HepG2 (cell line): ENCODE data around the gene AHCY. TPM values are rescaled to one million over a fixed set of nuclear protein-coding genes. Genes with fewer than 3 reads are reported as not detected.
A peak's percentile ranks its signal among the peaks of the same experiment; 100 is the strongest.

ENCODE experiments used
- ETV6 ChIP-seq: sonication (generic); formaldehyde crosslinking; conservative IDR thresholded peaks from 2 replicates; pipeline ENCODE4 v1.4.0; 2020; ENCODE audit warnings: missing genetic modification reagents
- HMG20B ChIP-seq: conservative IDR thresholded peaks from 2 replicates; pipeline ENCODE4 v1.6.1; 2016; ENCODE audit warnings: missing genetic modification reagents, missing compliant biosample characterization
- MAF1 ChIP-seq: sonication (generic); formaldehyde crosslinking; IDR thresholded peaks from 2 replicates; pipeline ENCODE4 v1.5.0; 2020; ENCODE audit warnings: missing genetic modification reagents, borderline replicate concordance
- PCBP2 ChIP-seq: fragments of 200-400 bp; formaldehyde crosslinking; optimal IDR thresholded peaks from 2 replicates; pipeline ENCODE3; 2018; ENCODE audit warnings: low read length, low read depth; ENCODE audit not compliant: poor library complexity, severe bottlenecking
- PRPF4 ChIP-seq: fragments of 200-400 bp; formaldehyde crosslinking; IDR thresholded peaks from 2 replicates; pipeline ENCODE4 v1.6.1; 2016; ENCODE audit warnings: low read length, low read depth; ENCODE audit not compliant: poor library complexity, severe bottlenecking
- TP53 ChIP-seq: sonication (generic); formaldehyde crosslinking; conservative IDR thresholded peaks from 2 replicates; pipeline ENCODE4 v1.4.0; 2020; ENCODE audit warnings: missing genetic modification reagents
- ZIK1 ChIP-seq: sonication (generic); formaldehyde crosslinking; IDR thresholded peaks from 2 replicates; pipeline ENCODE4 v1.5.0; 2020; ENCODE audit warnings: mild to moderate bottlenecking, low read depth, missing genetic modification reagents, borderline replicate concordance
- ZNF34 ChIP-seq: sonication (generic); formaldehyde crosslinking; IDR thresholded peaks from 2 replicates; pipeline ENCODE4 v1.4.0; 2020; ENCODE audit warnings: mild to moderate bottlenecking, missing genetic modification reagents, borderline replicate concordance
- ZNF605 ChIP-seq: sonication (generic); formaldehyde crosslinking; IDR thresholded peaks from 2 replicates; pipeline ENCODE4 v1.8.0; 2022; ENCODE audit warnings: mild to moderate bottlenecking, missing genetic modification reagents
- ZNF652 ChIP-seq: IDR thresholded peaks from 2 replicates; pipeline ENCODE4 v1.6.1; 2016; ENCODE audit warnings: low read depth, borderline replicate concordance
- ZNF703 ChIP-seq: sonication (generic); formaldehyde crosslinking; IDR thresholded peaks from 2 replicates; pipeline ENCODE4 v1.5.1; 2020; ENCODE audit warnings: missing genetic modification reagents, mild to moderate bottlenecking, moderate library complexity, borderline replicate concordance
- ZSCAN31 ChIP-seq: sonication (generic); formaldehyde crosslinking; IDR thresholded peaks from 2 replicates; pipeline ENCODE4 v1.5.0; 2020; ENCODE audit warnings: low read depth, mild to moderate bottlenecking, missing genetic modification reagents
- polyA plus RNA-seq, 8 experiments: library from polyadenylated mRNA; depleted of rRNA in 3 of 8; stranded (reverse) in 7 of 8; unstranded in 1 of 8; fragments of >200 nt; fragmentation: Illumina TruSeq in 4 of 8; extraction: Trizol in 4 of 8; gene quantifications; 2 replicates each; pipeline versions ENCODE4 v1.2.1 to v1.2.3, GENCODE V29; 2011 to 2016; ENCODE audit warnings: low read depth in 4 of 8, missing spikeins in 1 of 8, mixed read lengths in 1 of 8; ENCODE audit not compliant: insufficient read depth in 1 of 8
- total RNA-seq, 5 experiments: library from RNA; depleted of rRNA; stranded (reverse); fragments of >200 nt; fragmentation: Illumina TruSeq; extraction: Trizol; gene quantifications; 2 replicates each; pipeline ENCODE4 v1.2.3, GENCODE V29; 2016; ENCODE audit warnings: low read depth in 1 of 5
- TF ChIP-seq, protein P1 (sequence below): sonication (generic); formaldehyde crosslinking; IDR thresholded peaks from 2 replicates; pipeline ENCODE4 v1.5.0; 2020; ENCODE audit warnings: missing genetic modification reagents
- TF ChIP-seq, protein P2 (sequence below): sonication (generic); formaldehyde crosslinking; IDR thresholded peaks from 2 replicates; pipeline ENCODE4 v1.8.0; 2022; ENCODE audit warnings: mild to moderate bottlenecking, missing genetic modification reagents, moderate library complexity
- TF ChIP-seq, protein P3 (sequence below): conservative IDR thresholded peaks from 2 replicates; pipeline ENCODE4 v1.6.1; 2018; ENCODE audit warnings: missing genetic modification reagents
- TF ChIP-seq, protein P4 (sequence below): sonication (generic); formaldehyde crosslinking; IDR thresholded peaks from 2 replicates; pipeline ENCODE4 v1.4.0; 2020; ENCODE audit warnings: missing genetic modification reagents; ENCODE audit errors: not compliant biosample characterization
- TF ChIP-seq, protein P5 (sequence below): sonication (generic); formaldehyde crosslinking; IDR thresholded peaks from 2 replicates; pipeline ENCODE4 v1.8.1; 2023; ENCODE audit warnings: missing genetic modification reagents, inconsistent platforms, borderline replicate concordance
- TF ChIP-seq, protein P6 (sequence below): sonication (generic); formaldehyde crosslinking; IDR thresholded peaks from 2 replicates; pipeline ENCODE4 v1.4.0; 2020; ENCODE audit warnings: missing genetic modification reagents

AHCY gene
- total and polyA plus RNA-seq, 2 of the 13 experiments (the other 11 are each of a cell fraction or from before 2014, with no cell fraction given), result 407 to 419 TPM

DNA sequence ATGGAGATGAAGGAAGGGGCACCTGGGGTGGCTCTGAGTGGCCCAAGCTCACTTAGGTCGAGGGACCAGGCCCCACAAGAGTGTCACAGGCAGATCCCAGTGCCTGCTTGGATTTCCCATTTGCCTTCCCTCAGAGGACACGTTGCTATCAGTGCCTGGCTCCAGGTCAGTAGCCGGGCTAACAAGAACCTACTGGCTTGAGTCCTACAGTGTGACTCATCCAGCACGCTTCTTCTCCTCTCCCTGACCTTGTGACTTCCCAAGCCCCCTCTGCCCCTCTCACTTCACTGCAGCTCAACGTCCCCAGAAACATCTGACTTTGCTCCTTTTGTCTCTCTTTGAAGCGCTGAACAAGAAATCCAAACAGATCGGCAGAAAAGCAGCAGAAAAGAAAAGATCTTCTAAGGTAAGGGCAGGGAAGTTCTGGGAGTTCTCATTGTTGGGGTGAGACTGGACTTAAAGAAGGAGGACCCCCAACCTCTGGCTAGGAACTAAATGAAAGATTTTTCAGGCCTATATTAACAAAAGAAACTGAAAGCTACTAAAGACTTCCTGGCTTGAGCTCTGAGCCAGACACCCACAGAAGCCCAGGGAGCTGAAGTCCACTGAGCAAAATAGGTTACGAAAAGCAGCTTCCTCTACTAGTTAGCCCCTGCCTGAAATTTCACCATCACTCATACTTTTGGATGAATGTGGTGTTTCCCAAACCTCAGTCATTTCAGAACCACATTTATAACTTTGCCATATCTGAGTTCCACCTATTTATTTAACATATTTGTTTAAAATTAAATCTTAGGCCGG, 40.5 kb downstream of the AHCY start (continued):
- TF ChIP-seq, protein P1, sequence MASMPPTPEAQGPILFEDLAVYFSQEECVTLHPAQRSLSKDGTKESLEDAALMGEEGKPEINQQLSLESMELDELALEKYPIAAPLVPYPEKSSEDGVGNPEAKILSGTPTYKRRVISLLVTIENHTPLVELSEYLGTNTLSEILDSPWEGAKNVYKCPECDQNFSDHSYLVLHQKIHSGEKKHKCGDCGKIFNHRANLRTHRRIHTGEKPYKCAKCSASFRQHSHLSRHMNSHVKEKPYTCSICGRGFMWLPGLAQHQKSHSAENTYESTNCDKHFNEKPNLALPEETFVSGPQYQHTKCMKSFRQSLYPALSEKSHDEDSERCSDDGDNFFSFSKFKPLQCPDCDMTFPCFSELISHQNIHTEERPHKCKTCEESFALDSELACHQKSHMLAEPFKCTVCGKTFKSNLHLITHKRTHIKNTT (CRISPR knock-in tag), result no peak
- TF ChIP-seq, protein P2, sequence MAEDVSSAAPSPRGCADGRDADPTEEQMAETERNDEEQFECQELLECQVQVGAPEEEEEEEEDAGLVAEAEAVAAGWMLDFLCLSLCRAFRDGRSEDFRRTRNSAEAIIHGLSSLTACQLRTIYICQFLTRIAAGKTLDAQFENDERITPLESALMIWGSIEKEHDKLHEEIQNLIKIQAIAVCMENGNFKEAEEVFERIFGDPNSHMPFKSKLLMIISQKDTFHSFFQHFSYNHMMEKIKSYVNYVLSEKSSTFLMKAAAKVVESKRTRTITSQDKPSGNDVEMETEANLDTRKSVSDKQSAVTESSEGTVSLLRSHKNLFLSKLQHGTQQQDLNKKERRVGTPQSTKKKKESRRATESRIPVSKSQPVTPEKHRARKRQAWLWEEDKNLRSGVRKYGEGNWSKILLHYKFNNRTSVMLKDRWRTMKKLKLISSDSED (CRISPR knock-in tag), result no peak
- TF ChIP-seq, protein P3, sequence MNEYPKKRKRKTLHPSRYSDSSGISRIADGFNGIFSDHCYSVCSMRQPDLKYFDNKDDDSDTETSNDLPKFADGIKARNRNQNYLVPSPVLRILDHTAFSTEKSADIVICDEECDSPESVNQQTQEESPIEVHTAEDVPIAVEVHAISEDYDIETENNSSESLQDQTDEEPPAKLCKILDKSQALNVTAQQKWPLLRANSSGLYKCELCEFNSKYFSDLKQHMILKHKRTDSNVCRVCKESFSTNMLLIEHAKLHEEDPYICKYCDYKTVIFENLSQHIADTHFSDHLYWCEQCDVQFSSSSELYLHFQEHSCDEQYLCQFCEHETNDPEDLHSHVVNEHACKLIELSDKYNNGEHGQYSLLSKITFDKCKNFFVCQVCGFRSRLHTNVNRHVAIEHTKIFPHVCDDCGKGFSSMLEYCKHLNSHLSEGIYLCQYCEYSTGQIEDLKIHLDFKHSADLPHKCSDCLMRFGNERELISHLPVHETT, result no peak
- TF ChIP-seq, protein P4, sequence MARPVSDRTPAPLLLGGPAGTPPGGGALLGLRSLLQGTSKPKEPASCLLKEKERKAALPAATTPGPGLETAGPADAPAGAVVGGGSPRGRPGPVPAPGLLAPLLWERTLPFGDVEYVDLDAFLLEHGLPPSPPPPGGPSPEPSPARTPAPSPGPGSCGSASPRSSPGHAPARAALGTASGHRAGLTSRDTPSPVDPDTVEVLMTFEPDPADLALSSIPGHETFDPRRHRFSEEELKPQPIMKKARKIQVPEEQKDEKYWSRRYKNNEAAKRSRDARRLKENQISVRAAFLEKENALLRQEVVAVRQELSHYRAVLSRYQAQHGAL (CRISPR knock-in tag), result no peak
- TF ChIP-seq ZNF703 (no peak), ZNF652 (CRISPR knock-in tag) (no peak), ZNF34 (CRISPR knock-in tag) (peak; percentile 78; the same call in 1 of the 2 replicates), ZSCAN31 (0 out of 2 replicates have a peak, but pooled peaks have one; percentile 24), ETV6 (CRISPR knock-in tag) (peak; percentile 62; the same call in 1 of the 2 replicates), PRPF4 (no peak), ZNF605 (CRISPR knock-in tag) (0 out of 2 replicates have a peak, but pooled peaks have one; percentile 68), TP53 (CRISPR knock-in tag) (no peak), HMG20B (CRISPR knock-in tag) (no peak), PCBP2 (no peak), MAF1 (CRISPR knock-in tag) (no peak), ZIK1 (CRISPR knock-in tag) (no peak)
- TF ChIP-seq, protein P5, sequence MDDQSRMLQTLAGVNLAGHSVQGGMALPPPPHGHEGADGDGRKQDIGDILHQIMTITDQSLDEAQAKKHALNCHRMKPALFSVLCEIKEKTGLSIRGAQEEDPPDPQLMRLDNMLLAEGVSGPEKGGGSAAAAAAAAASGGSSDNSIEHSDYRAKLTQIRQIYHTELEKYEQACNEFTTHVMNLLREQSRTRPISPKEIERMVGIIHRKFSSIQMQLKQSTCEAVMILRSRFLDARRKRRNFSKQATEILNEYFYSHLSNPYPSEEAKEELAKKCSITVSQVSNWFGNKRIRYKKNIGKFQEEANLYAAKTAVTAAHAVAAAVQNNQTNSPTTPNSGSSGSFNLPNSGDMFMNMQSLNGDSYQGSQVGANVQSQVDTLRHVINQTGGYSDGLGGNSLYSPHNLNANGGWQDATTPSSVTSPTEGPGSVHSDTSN, result no peak
- TF ChIP-seq, protein P6, sequence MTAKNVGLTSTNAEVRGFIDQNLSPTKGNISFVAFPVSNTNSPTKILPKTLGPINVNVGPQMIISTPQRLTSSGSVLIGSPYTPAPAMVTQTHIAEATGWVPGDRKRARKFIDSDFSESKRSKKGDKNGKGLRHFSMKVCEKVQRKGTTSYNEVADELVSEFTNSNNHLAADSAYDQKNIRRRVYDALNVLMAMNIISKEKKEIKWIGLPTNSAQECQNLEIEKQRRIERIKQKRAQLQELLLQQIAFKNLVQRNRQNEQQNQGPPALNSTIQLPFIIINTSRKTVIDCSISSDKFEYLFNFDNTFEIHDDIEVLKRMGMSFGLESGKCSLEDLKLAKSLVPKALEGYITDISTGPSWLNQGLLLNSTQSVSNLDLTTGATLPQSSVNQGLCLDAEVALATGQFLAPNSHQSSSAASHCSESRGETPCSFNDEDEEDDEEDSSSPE (CRISPR knock-in tag), result no peak
